GM19468 (cell line): ENCODE results near the gene CES5A.
"Not testable (repeated sequence)": the region's sequence is repeated elsewhere in the genome, so short reads cannot be mapped to it uniquely, and the experiment has no call there.

ENCODE experiments used
- ATAC-seq: cut with Tn5 transposase; IDR thresholded peaks from one replicate; pipeline ENCODE4 v1.9.1; 2021; ENCODE audit warnings: mild to moderate bottlenecking, moderate library complexity, moderate number of reproducible peaks; ENCODE audit not compliant: unreplicated experiment; ENCODE audit errors: extremely low read depth

Gene CES5A

DNA sequence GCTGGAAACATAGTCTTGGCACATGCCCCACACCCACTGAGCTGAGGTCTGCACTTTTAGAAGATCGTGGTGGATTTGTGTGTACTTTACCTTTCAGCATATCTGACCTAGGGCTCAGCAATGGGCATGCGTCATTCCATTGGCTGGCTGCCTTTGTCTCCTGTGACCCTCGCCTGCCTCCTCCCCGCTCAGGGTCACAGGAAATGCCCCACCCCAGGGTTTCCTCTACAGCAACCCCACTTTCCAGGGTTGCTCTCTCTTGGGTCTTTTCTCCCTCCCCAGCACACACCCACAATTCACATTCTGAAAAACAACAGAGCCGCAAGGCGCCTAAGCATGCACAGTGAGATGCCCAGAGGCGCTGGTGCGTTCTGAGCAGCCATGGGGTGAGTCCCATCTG, 71.5 kb downstream of the CES5A start:
- ATAC-seq, result not testable (repeated sequence)
